Urinary bladder (tissue), 4 donors: ENCODE data around the gene POGLUT2. TPM values are rescaled to one million over a fixed set of nuclear protein-coding genes. Genes with fewer than 3 reads are reported as not detected.

ENCODE experiments used
- DNase-seq: peaks from one replicate; pipeline ENCODE4 v3.0.0-alpha.2; 2015; ENCODE audit errors: extremely low spot score
- H3K27ac ChIP-seq: one replicate; pipeline ENCODE4 v1.5.1; 2013; ENCODE audit warnings: low read depth, mild to moderate bottlenecking, moderate library complexity
- H3K36me3 ChIP-seq: one replicate; pipeline ENCODE4 v1.6.1; 2013; ENCODE audit warnings: mild to moderate bottlenecking, moderate library complexity; ENCODE audit not compliant: insufficient read depth
- H3K4me1 ChIP-seq: one replicate; pipeline ENCODE4 v1.6.1; 2013; ENCODE audit warnings: mild to moderate bottlenecking, moderate library complexity; ENCODE audit not compliant: insufficient read depth
- H3K4me3 ChIP-seq: one replicate; pipeline ENCODE4 v1.5.1; 2013; ENCODE audit warnings: low read depth, low read length
- WGBS: extraction: QIAGEN DNeasy Blood & Tissue Kit; methylation state at CpG from one replicate; pipeline ENCODE4 v1.1.7; 2013; 5-methylcytosine and 5-hydroxymethylcytosine counted together
- polyA plus RNA-seq: library from polyadenylated mRNA; stranded (reverse); fragments of 200-250 nt; gene quantifications from one replicate; pipeline ENCODE4 v1.2.3, GENCODE V29; 2013
- total RNA-seq: library from RNA; depleted of rRNA; stranded (reverse); fragments of >200 nt; gene quantifications from one replicate; pipeline ENCODE4 v1.2.3, GENCODE V29; 2014
- donor health status: healthy with polysubstance abuse.
- donor health status: healthy.

Gene POGLUT2
- total and polyA plus RNA-seq, 2 donors: 11.4 to 35.5 TPM

DNA sequence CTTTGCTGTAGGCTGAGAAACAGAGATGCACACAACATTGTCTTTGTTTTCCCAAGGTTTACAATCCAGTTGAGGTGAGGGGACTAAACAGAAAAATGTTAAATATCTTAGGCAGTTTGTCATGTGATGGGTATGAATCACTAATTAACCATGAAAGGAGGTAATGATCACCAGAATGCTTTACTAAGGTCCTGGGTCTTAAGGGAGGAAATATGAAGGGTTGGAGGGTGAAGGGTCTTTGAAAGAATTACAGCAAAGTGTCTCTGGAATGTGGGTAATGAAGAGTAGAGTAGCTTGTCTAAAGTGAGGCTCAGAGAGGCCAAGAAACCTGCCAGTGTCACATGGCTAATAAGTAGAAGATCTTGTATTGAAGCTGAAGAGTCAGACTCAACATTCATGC is 19.1 kb upstream of the POGLUT2 start:
- no peak overlapping the region for H3K27ac ChIP-seq
- H3K4me3 ChIP-seq: no peak overlapping the region
- no peak for DNase-seq
- H3K36me3 ChIP-seq: peaks cover 4% of the 10 kb centered on the region
- H3K4me1 ChIP-seq: no peaks in the 10 kb centered on the region

DNA sequence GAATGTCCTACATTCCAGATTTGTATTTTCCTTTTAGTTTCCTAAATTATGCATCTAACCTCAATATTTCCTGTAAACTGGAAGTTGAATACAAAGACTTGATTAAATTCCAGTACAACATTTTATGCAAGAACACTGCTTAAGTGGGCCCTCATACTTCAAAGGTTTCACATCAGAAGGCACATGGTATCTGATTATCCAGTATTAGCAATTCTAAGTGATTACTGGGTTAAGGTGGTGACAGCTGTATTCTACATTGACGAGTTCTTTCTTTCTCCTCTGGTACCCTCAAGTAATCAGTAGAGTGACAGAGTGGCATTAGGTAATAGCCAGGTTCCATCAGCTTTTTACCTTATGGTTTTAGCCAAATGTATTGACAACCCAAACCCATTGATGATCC is 18.5 kb upstream of the POGLUT2 start:
- no peak overlapping the region for H3K27ac ChIP-seq
- 88% methylated on average over 1 of the region's 1 CpG for WGBS
- DNase-seq: no peak
- H3K4me3 ChIP-seq: no peak overlapping the region
- H3K4me1 ChIP-seq: no peaks in the 10 kb centered on the region
- peaks cover 4% of the 10 kb centered on the region for H3K36me3 ChIP-seq

DNA sequence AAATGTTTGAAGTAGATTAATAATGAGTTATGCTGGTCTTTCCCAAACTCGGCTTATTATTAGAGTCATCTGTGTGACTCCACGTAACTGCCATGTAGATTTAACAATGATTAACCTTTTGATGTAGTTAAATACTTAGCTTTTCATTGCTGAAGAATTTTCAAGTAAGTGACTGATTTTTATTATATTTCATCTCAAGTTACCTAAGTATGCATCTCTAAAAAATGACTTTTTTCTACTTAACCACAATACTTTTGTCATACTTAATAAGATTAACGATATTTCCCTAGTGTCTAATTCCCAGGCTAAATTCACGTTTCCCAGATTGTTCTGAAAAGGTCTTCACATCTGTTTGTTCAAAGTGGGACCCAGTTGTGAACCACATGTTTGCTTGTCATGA is 17.9 kb upstream of the POGLUT2 start:
- 88% methylated on average over 4 of the region's 4 CpGs for WGBS
- Histone ChIP-seq H3K36me3 (peaks cover 4% of the 10 kb centered on the region), H3K4me3 (no peak overlapping the region), H3K27ac (no peak overlapping the region), H3K4me1 (no peaks in the 10 kb centered on the region)
- no peak for DNase-seq

DNA sequence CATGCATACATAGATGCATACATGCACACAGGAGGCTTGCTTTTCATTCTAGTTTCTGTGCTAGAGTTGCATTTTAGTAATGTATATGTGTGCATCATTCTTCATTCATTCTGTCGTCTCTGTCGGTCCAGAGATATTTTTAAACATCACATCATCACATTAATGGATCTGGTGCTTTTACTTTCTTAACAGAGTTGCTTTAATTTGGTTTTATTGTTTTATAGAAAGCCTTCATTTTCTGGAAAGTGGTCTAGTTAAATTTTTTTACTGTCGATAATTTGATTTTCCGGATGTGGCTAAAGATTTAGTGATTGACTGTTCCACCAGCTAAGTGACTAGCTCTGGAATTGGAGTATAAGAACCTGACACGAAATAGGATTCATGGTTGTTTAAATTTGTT is 17.0 kb upstream of the POGLUT2 start:
- Histone ChIP-seq H3K4me1 (no peaks in the 10 kb centered on the region), H3K27ac (no peak overlapping the region), H3K36me3 (peaks cover 4% of the 10 kb centered on the region), H3K4me3 (no peak overlapping the region)
- DNase-seq: no peak
- WGBS: 88% methylated on average over 5 of the region's 5 CpGs

GRCh38 chr13:102814793-102815192 is 16.0 kb upstream of the POGLUT2 start:
- Histone ChIP-seq H3K4me1 (no peaks in the 10 kb centered on the region), H3K36me3 (peaks cover 3% of the 10 kb centered on the region), H3K27ac (no peak overlapping the region), H3K4me3 (no peak overlapping the region)
- WGBS: 87% methylated on average over 6 of the region's 6 CpGs
- no peak for DNase-seq

GRCh38 chr13:102814025-102814607 is 15.3 kb upstream of the POGLUT2 start:
- no peak overlapping the region for H3K4me3 ChIP-seq
- no peaks in the 10 kb centered on the region for H3K4me1 ChIP-seq
- no peak overlapping the region for H3K27ac ChIP-seq
- 87% methylated on average over 7 of the region's 7 CpGs for WGBS
- peaks cover 2% of the 10 kb centered on the region for H3K36me3 ChIP-seq
- no peak for DNase-seq

DNA sequence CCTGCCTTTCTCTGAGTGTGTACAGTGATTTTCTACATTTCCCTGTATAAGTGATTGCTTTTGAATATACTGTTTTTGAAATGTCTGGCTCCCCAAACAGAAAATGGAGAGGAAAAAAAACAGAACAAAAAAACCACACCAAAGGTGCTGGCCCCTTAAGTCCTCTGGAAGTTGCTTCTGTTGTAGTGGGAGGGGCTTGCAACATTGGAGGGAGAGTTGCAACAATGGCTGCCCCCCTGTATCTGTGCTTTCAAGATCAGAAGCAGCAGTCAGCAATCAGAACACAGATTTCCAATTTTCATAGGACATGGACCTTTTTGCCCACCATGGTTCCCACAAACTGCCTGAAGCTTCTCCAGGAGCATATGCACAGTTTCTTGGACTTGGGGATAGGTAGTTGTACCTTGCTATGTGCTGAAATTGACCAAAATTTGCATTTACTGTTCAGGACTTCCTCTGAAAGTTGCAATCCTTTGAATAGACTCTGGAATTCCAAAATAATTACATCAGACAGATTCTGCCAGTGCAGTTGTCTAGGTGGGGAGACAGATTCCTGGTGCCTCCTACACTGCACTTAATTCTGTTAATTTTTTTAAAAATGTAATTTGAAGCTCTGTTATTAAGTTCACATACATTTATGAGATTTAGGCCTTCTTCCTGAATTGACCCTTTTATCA is 14.0 kb upstream of the POGLUT2 start:
- Histone ChIP-seq H3K4me3 (no peak overlapping the region), H3K4me1 (no peaks in the 10 kb centered on the region), H3K36me3 (peaks cover 2% of the 10 kb centered on the region), H3K27ac (no peak overlapping the region)
- DNase-seq: no peak

DNA sequence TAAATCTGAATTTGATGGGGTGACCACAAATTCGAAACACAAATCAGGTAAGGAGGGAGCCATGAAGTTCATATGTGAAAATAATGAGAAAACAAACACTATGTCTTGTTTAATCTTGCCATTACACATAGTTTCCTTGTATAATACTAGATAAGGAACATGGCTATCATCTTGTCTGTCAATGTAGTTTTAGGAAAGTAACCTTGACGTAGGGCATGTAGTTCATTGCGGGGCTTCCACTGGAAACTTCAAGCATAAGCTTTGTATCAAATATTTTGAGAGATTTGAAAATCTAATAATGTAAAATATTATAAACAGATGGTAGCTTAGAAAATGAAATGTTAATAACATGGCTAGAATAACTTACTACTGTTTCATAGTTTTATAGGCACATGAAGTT is 8.9 kb upstream of the POGLUT2 start:
- H3K4me1 ChIP-seq: no peaks in the 10 kb centered on the region
- WGBS: 94% methylated on average over 3 of the region's 3 CpGs
- no peak for DNase-seq
- H3K36me3 ChIP-seq: no peaks in the 10 kb centered on the region
- H3K27ac ChIP-seq: no peak overlapping the region
- no peak overlapping the region for H3K4me3 ChIP-seq

DNA sequence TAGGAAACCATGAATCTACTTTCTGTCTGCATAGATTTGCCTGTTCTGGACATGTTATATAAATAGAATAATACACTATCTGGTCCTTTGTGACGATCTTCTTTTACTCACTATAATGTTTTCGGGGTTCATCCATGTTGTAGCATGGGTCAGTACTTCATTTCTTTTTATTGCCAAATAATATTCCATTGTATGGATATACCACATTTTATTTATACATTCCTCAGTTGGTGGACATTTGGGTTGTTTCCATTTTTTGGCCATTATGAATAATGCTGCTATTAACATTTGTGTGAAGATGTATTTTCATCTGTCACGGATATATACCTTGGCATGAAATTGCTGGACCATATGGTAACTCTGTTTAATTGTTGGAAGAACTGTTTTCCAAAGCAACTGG is 6.9 kb upstream of the POGLUT2 start:
- no peak for DNase-seq

DNA sequence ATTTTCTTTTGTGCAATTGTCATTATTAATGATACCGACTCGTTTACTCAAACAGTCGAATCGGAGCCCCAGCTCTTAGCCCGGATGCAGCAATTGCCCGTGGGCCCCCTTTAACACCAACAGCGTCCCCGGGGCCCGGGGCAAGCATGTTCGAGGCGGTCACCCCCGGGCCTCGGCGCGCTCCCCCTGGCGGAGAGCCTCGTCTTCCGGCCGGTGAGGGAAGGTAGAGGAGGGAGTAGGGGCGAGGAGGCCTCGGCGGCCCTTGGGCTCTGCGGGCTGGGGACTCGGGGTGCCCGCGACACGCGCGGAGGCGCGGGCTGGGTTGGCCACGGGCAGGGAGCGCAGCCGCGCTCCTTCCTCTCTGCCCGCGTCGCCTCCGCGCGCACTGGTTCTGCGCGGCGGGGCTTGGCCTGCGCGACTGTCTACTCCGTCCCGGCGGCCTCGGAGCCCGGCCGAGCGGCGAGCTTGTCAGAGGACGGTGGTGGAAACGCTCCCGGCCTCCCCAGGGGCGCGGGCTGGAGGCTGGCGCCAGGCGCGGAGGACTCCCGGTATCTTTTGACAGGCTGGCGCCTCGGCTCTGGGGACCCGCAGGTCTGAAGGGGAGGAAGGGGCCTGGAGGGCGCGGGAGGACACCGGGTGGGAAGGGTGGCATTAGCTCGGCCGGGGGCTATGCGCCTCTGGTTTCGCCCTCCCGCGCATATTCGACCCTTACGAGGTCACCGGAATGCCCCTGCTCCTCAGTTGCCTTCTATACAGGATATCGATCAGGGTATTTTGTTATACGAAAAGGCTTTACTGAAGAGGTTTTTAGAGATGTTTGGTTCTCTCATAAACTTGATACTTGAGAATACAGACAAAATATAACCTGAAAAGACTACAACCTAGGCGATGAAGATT is 1.6 kb upstream of the POGLUT2 start:
- H3K4me1 ChIP-seq: no peaks in the 10 kb centered on the region
- WGBS: 1% methylated on average over 80 of the region's 81 CpGs
- peak overlapping the region; percentile 86 for H3K27ac ChIP-seq
- peak overlapping the region; percentile 90 for H3K4me3 ChIP-seq
- no peaks in the 10 kb centered on the region for H3K36me3 ChIP-seq
- DNase-seq: peak; percentile 45

More for the DNA sequence above, 6.9 kb upstream of the POGLUT2 start:
- H3K36me3 ChIP-seq: no peaks in the 10 kb centered on the region
- H3K27ac ChIP-seq: no peak overlapping the region
- H3K4me1 ChIP-seq: no peaks in the 10 kb centered on the region
- 98% methylated on average over 3 of the region's 3 CpGs for WGBS
- H3K4me3 ChIP-seq: no peak overlapping the region

DNA sequence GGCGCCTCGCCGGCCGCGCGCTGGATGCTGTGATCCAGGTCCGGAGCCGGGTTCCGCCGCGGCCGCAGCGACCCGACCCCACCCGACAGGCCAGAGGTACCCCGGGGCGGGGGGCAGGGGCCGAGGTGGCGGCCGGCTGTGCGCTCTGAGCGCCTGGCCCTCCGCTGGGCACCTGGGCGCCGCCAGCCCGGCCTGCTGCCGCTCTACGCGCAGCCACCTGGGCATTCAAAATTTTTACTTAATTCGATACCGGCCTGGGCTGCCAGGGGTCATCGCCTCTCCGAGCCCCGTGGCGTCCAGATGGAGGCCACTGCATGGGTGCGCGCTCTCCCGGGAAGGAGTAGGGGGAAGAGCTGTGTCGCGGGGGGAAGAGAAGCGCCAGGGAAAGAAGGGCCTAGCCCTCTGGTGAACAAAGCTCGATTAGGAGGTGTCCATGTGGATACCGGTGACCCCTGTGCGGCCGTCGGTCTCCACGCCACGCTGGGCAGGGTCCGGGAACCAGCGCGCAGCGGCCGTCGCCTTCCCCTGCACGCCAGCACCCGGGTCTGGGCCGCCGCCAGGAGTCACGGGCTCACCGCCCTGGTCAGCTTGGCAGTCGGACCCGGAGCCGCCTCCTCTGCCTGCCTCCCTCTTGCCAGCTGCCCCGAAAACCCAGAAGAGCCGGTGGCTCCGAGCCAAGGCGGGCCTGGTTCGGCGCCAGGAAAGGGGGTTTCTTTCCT is 809 bp upstream of the POGLUT2 start:
- no peaks in the 10 kb centered on the region for H3K4me1 ChIP-seq
- peak overlapping the region; percentile 90 for H3K4me3 ChIP-seq
- no peak for DNase-seq
- no peaks in the 10 kb centered on the region for H3K36me3 ChIP-seq
- WGBS: under 1% methylated on average over 69 of the region's 69 CpGs
- H3K27ac ChIP-seq: peak overlapping the region; percentile 18

DNA sequence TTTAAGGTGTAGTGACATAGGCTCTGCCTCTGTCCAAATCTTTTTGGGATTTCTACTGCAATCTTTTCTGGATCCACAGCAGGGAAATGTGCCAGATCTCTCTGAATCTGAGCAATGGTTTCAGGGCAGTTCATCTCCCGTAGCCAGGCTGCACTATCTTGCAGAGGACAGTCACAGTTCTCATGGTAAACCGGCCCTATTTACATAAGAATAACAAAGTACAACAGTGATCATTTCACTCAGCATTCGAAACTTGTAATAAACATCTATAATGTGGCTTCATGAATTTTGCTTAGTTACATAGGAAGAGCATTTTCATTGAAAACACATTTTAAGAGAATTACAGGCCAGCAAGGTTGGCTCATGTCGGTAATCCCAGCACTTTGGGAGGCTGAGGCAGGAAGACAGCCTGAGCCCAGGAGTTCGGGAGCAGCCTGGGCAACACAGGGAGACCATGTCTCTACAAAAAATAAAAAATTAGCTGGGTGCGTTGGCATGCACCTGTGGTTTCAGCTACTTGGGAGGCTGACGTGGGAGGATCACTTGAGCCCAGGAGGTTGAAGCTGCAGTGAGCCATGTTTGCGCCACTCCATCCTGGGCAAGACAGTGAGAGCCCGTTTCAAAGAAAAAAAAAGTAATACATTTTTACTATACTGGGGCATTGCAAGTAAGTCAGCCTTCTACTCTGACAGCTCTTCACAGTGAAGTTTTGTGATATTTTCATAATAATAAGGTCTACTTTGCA is 5.0 kb downstream of the POGLUT2 start:
- Histone ChIP-seq H3K27ac (no peak overlapping the region), H3K36me3 (peaks cover 3% of the 10 kb centered on the region), H3K4me1 (no peaks in the 10 kb centered on the region), H3K4me3 (no peak overlapping the region)
- no peak for DNase-seq
- 85% methylated on average over 9 of the region's 9 CpGs for WGBS

DNA sequence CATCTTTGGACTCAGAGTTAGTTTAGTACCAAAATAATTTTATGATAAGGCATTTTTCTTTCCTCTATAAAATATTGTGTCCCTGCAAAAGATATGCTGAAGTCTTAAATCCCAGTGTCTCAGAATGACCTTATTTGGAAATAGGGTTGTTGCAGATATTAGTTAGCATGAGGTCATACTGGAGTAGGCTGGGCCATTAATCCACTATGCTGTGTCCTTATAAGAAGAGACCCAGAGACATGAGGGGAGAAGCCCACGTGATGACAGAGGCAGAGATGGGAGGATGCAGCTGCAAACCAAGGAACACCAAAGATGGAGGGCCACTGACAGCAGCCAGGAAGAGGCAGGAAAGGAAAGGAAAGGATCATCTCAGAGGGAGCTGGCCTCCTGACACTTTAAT is 6.4 kb downstream of the POGLUT2 start:
- DNase-seq: no peak
- Histone ChIP-seq H3K36me3 (peaks cover 5% of the 10 kb centered on the region), H3K4me3 (no peak overlapping the region), H3K4me1 (no peaks in the 10 kb centered on the region), H3K27ac (no peak overlapping the region)
- 56% methylated on average over 1 of the region's 1 CpG for WGBS
